Ishikawa (cell line): ENCODE measurements around the gene MVK.

Experiments used
- CEBPB ChIP-seq: IDR thresholded peaks from 2 replicates; pipeline ENCODE4 v1.6.1; 2012
- CREB1 ChIP-seq: IDR thresholded peaks from 2 replicates; pipeline ENCODE4 v1.6.1; 2012; ENCODE audit warnings: low read depth
- EGR1 ChIP-seq: IDR thresholded peaks from 2 replicates; pipeline ENCODE4 v1.6.1; 2012
- EP300 ChIP-seq: IDR thresholded peaks from 2 replicates; pipeline ENCODE4 v1.6.1; 2012; ENCODE audit warnings: borderline replicate concordance
- FOXM1 ChIP-seq: IDR thresholded peaks from 2 replicates; pipeline ENCODE4 v1.6.1; 2012; ENCODE audit warnings: low read depth, borderline replicate concordance
- NFIC ChIP-seq: IDR thresholded peaks from 2 replicates; pipeline ENCODE4 v1.6.1; 2012
- RAD21 ChIP-seq: IDR thresholded peaks from 2 replicates; pipeline ENCODE4 v1.6.1; 2012; ENCODE audit warnings: low read depth
- REST ChIP-seq: IDR thresholded peaks from 2 replicates; pipeline ENCODE4 v1.6.1; 2012; ENCODE audit warnings: low read depth, mild to moderate bottlenecking
- TAF1 ChIP-seq: IDR thresholded peaks from 2 replicates; pipeline ENCODE4 v1.6.1; 2012; ENCODE audit warnings: low read depth, mild to moderate bottlenecking
- TCF12 ChIP-seq: IDR thresholded peaks from 2 replicates; pipeline ENCODE4 v1.6.1; 2012; ENCODE audit warnings: low read depth
- TEAD4 ChIP-seq: IDR thresholded peaks from 2 replicates; pipeline ENCODE4 v1.6.1; 2012
- YY1 ChIP-seq: IDR thresholded peaks from 2 replicates; pipeline ENCODE4 v1.6.1; 2012; ENCODE audit warnings: low read depth
- ZBTB7A ChIP-seq: IDR thresholded peaks from 2 replicates; pipeline ENCODE4 v1.6.1; 2012; ENCODE audit warnings: low read depth
- TF ChIP-seq, protein P1 (sequence below): IDR thresholded peaks from 2 replicates; pipeline ENCODE4 v1.6.1; 2012
- TF ChIP-seq, protein P2 (sequence below): IDR thresholded peaks from 2 replicates; pipeline ENCODE4 v1.6.1; 2012

The MVK gene

DNA sequence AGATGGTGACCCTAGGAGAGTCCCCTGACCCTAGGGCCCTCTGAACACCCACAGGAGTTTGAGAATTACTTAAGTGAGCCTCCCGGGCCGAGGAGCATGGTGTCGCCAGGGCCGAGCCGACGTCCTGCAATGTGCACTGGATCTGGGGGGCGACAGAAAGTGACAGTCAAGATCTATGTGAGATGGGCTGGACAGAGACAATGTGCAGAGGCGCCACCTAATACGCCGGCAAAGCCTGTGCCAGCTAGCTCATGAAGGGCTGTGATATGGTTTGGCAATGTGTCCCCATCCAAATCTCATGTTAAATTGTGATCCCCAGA, 11.9 kb upstream of the MVK start:
- TF ChIP-seq EP300 (no peak), ZBTB7A (no peak), CEBPB (no peak), TAF1 (no peak), REST (no peak), TCF12 (no peak), EGR1 (no peak), TEAD4 (no peak), FOXM1 (no peak), NFIC (no peak), CREB1 (no peak)
- TF ChIP-seq, protein P1, sequence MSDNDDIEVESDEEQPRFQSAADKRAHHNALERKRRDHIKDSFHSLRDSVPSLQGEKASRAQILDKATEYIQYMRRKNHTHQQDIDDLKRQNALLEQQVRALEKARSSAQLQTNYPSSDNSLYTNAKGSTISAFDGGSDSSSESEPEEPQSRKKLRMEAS, result no peak
- TF ChIP-seq, protein P2, sequence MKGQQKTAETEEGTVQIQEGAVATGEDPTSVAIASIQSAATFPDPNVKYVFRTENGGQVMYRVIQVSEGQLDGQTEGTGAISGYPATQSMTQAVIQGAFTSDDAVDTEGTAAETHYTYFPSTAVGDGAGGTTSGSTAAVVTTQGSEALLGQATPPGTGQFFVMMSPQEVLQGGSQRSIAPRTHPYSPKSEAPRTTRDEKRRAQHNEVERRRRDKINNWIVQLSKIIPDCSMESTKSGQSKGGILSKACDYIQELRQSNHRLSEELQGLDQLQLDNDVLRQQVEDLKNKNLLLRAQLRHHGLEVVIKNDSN, result no peak

DNA sequence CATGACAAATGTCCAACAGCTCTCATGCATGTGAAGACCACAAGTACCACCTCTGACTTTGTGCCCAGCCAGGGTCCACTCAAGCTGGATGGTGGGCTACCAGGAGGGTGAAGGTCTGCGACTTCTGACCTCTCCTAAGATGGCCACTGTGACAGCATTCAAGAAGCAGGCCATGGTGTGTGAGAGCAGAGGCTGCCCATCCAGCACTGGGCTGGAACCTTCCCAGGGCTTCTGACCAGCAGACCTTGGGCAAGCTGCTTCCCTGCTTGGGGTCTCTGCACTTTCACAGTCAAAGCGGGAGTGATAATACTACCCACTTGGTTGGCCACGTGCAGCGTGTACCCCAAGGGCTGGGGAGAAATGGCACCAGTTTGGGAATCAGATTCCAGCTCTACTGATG, 10.7 kb upstream of the MVK start:
- TF ChIP-seq NFIC (no peak), TEAD4 (no peak), TCF12 (no peak), CREB1 (no peak), RAD21 (no peak), ZBTB7A (no peak), REST (no peak), EP300 (no peak), YY1 (no peak), CEBPB (no peak), TAF1 (no peak)
- TF ChIP-seq, protein P2, result no peak

- TF ChIP-seq RAD21, result no peak
- no peak for TF ChIP-seq YY1
- no peak for TF ChIP-seq ZBTB7A
- no peak for TF ChIP-seq EGR1
- TF ChIP-seq, protein P2, result no peak
- no peak for TF ChIP-seq TCF12
- TF ChIP-seq CREB1, result no peak
Observed at GRCh38 chr12:109563291-109564284, 10.0 kb upstream of the MVK start.

DNA sequence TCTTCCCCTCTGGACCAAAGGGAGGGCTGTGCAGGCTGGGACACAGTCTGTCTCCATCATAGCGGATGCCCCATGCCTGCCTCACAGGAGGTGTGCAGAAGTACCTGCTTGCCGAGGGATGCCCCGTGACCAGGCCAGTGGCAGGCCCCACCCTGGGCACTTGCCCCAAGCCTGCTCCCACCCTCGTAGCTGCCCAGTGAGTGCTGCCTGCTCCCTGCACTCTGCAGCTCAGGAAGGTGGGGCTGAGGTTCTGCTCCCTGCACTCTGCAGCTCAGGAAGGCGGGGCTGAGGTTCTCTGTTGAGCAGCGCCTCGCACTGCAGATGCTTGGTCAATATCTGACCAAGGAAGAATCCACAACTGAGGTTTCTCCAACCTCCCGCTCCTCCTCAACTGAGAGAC, 7.2 kb upstream of the MVK start:
- no peak for TF ChIP-seq EGR1
- TF ChIP-seq FOXM1, result no peak

- TF ChIP-seq TAF1, result no peak
- TF ChIP-seq RAD21, result no peak
- no peak for TF ChIP-seq TEAD4
- no peak for TF ChIP-seq EP300
- TF ChIP-seq ZBTB7A, result no peak
- TF ChIP-seq REST, result no peak
- TF ChIP-seq TCF12, result no peak
- TF ChIP-seq YY1, result no peak
- TF ChIP-seq, protein P2, result no peak
- TF ChIP-seq, protein P1, result no peak
- no peak for TF ChIP-seq CEBPB
- TF ChIP-seq CREB1, result no peak
- TF ChIP-seq NFIC, result no peak
- no peak for TF ChIP-seq EGR1
- no peak for TF ChIP-seq FOXM1
Observed at GRCh38 chr12:109567296-109567695, 6.3 kb upstream of the MVK start.
